Glutamatergic neuron (in vitro differentiated cells): ENCODE results near the gene RAB31. TPM values are rescaled to one million over a fixed set of nuclear protein-coding genes. Genes with fewer than 3 reads are reported as not detected.

Experiments
- DNase-seq: peaks from one replicate; pipeline ENCODE4 v3.0.0; 2022
- H3K27ac Mint-ChIP-seq: one replicate; pipeline ENCODE4 v1.8.0; 2020; ENCODE audit warnings: mild to moderate bottlenecking, mixed read lengths, inconsistent platforms; ENCODE audit not compliant: unreplicated experiment
- H3K27me3 Mint-ChIP-seq: one replicate; pipeline ENCODE4 v1.8.0; 2020; ENCODE audit warnings: mild to moderate bottlenecking, moderate library complexity, mixed read lengths, inconsistent platforms; ENCODE audit not compliant: unreplicated experiment
- H3K36me3 Mint-ChIP-seq: one replicate; pipeline ENCODE4 v1.8.0; 2020; ENCODE audit warnings: mild to moderate bottlenecking, mixed read lengths, inconsistent platforms; ENCODE audit not compliant: unreplicated experiment
- H3K4me1 Mint-ChIP-seq: one replicate; pipeline ENCODE4 v1.8.0; 2020; ENCODE audit warnings: mild to moderate bottlenecking, low read depth, mixed read lengths, inconsistent platforms; ENCODE audit not compliant: unreplicated experiment
- H3K4me3 Mint-ChIP-seq: one replicate; pipeline ENCODE4 v1.8.0; 2020; ENCODE audit warnings: mild to moderate bottlenecking, mixed read lengths, inconsistent platforms; ENCODE audit not compliant: unreplicated experiment
- H3K9me3 Mint-ChIP-seq: one replicate; pipeline ENCODE4 v1.8.0; 2020; ENCODE audit warnings: mild to moderate bottlenecking, moderate library complexity, mixed read lengths, inconsistent platforms; ENCODE audit not compliant: unreplicated experiment
- CTCF ChIP-seq: fragments of 200-600 bp; sonication (generic); IDR thresholded peaks from one replicate; pipeline ENCODE4 v1.5.0; 2021; ENCODE audit not compliant: partially characterized antibody, unreplicated experiment
- total RNA-seq: library from RNA; stranded (reverse); fragmentation: NEBNext Ultra II Directional; extraction: Animal tissue kit (Norgen Biotek cat#: 25700); gene quantifications from one replicate; pipeline ENCODE4 v1.2.1, GENCODE V29; 2021; ENCODE audit not compliant: unreplicated experiment

RAB31 gene
- total RNA-seq, 1 donor from 2014 or later, result 4.1 TPM

DNA sequence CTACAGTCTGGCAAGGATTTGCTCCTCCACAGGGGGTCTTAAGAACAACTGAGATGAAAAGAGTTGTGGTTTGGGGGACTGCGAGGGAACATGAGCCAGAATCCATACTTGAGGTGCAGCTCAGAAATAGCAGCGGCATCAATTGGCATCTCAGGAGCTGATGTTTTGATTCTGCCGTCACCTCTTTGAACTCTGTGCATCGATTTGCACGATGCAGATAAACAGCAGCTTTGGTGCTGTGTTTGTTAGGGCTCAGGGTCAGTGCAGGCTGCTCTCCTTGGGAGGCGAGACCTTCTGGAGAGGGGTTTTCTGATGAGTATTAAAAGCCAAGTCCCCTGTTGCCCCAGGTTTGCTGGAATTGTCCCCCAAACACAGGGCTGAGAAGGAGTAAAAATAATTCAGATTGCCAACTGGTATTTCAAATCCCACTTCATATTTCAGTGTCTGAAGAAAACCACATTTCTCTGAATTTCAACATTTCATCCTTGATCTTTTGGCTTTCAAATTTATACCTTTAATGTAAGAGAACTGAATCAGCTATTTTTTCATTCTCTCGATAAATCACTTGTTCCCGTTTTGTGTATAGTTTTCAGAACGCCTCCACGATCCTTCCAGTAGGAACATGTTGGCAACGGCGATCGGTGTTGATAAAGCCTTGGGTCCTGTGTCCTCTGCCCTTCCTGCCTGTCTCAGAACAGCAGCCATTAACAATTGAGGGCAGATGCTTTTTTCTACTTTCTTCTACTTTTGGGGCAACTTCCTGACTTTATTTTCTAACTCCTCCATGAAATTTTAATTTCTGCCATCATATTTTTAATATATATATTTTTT is 65.0 kb downstream of the RAB31 start:
- H3K36me3 Mint-ChIP-seq, result peaks cover 3% of the 10 kb centered on the region

GRCh38 chr18:9774150-9774549 is 66.0 kb downstream of the RAB31 start:
- peaks cover 3% of the 10 kb centered on the region for H3K27me3 Mint-ChIP-seq
- no peak for TF ChIP-seq CTCF
- H3K27ac Mint-ChIP-seq, result no peak overlapping the region
- H3K4me1 Mint-ChIP-seq, result peaks cover 8% of the 10 kb centered on the region
- H3K4me3 Mint-ChIP-seq, result no peak overlapping the region
- H3K9me3 Mint-ChIP-seq, result no peaks in the 10 kb centered on the region
- no peaks in the 10 kb centered on the region for H3K36me3 Mint-ChIP-seq
- no peak for DNase-seq

More for the DNA sequence above, 65.0 kb downstream of the RAB31 start:
- H3K4me3 Mint-ChIP-seq, result no peak overlapping the region
- DNase-seq, result no peak
- H3K27ac Mint-ChIP-seq, result no peak overlapping the region
- peaks cover 8% of the 10 kb centered on the region for H3K4me1 Mint-ChIP-seq
- no peaks in the 10 kb centered on the region for H3K9me3 Mint-ChIP-seq
- H3K27me3 Mint-ChIP-seq, result peaks cover 3% of the 10 kb centered on the region
- no peak for TF ChIP-seq CTCF

- peaks cover 3% of the 10 kb centered on the region for H3K27me3 Mint-ChIP-seq
- H3K27ac Mint-ChIP-seq, result no peak overlapping the region
- no peaks in the 10 kb centered on the region for H3K36me3 Mint-ChIP-seq
- peaks cover 8% of the 10 kb centered on the region for H3K4me1 Mint-ChIP-seq
- no peak for TF ChIP-seq CTCF
- no peak for DNase-seq
- H3K9me3 Mint-ChIP-seq, result no peaks in the 10 kb centered on the region
- no peak overlapping the region for H3K4me3 Mint-ChIP-seq
Measured at GRCh38 chr18:9775178-9775577, 67.1 kb downstream of the RAB31 start.

DNA sequence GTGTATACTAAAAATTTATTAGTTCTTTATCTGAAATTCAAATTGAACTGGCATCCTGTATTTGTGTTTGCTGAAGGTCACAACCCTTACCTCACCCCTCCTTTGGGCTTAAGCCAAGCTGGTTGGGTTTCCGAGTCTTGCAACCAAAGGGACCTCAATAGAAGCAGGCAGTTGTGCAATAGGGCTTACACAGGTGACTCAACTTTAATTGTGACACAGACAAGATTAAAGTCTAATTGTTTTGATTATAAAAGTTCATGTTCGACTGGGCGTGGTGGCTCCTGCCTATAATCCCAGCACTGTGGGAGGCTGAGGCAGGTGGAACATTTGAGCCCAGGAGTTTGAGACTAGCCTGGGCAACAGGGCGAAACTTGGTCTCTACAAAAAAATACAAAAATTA is 71.5 kb downstream of the RAB31 start:
- Mint-ChIP-seq H3K9me3 (no peaks in the 10 kb centered on the region), H3K27ac (no peak overlapping the region), H3K4me1 (no peaks in the 10 kb centered on the region), H3K27me3 (peaks cover 3% of the 10 kb centered on the region), H3K4me3 (no peak overlapping the region), H3K36me3 (no peaks in the 10 kb centered on the region)
- TF ChIP-seq CTCF, result no peak
- no peak for DNase-seq

GRCh38 chr18:9782073-9782857 is 74.2 kb downstream of the RAB31 start:
- no peak for TF ChIP-seq CTCF
- Mint-ChIP-seq H3K4me1 (no peaks in the 10 kb centered on the region), H3K27me3 (no peaks in the 10 kb centered on the region), H3K27ac (no peak overlapping the region), H3K9me3 (no peaks in the 10 kb centered on the region), H3K4me3 (no peak overlapping the region), H3K36me3 (no peaks in the 10 kb centered on the region)
- no peak for DNase-seq
